ENCODE data around the gene TTC23.

GRCh38 chr15:99170476-99171065 lies 78.8 kb downstream of the TTC23 start:
- TF ChIP-seq, protein P1, sequence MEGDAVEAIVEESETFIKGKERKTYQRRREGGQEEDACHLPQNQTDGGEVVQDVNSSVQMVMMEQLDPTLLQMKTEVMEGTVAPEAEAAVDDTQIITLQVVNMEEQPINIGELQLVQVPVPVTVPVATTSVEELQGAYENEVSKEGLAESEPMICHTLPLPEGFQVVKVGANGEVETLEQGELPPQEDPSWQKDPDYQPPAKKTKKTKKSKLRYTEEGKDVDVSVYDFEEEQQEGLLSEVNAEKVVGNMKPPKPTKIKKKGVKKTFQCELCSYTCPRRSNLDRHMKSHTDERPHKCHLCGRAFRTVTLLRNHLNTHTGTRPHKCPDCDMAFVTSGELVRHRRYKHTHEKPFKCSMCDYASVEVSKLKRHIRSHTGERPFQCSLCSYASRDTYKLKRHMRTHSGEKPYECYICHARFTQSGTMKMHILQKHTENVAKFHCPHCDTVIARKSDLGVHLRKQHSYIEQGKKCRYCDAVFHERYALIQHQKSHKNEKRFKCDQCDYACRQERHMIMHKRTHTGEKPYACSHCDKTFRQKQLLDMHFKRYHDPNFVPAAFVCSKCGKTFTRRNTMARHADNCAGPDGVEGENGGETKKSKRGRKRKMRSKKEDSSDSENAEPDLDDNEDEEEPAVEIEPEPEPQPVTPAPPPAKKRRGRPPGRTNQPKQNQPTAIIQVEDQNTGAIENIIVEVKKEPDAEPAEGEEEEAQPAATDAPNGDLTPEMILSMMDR (optimal IDR thresholded peaks at IDR 0.05 in 1 of 3, IDR thresholded peaks at IDR 0.05 in 1 of 3, conservative IDR thresholded peaks at IDR 0.05 in 1 of 3; ENCODE audit: extremely low read depth in 1 of 3, insufficient read depth in 2 of 3, low read length in 3 of 3) = no peak
- no peak for TF ChIP-seq EZH2 (IDR thresholded peaks at IDR 0.05; ENCODE audit: low read length)
